Thoracic aorta (tissue), 2 donors: ENCODE results near the gene THADA. TPM values are rescaled to one million over a fixed set of nuclear protein-coding genes. Genes with fewer than 3 reads are reported as not detected.

ENCODE experiments used
- ATAC-seq: fragments of 150-250 bp; one replicate; pipeline ENCODE4 v1.8.0; 2017; ENCODE audit warnings: low read depth; ENCODE audit not compliant: insufficient number of reproducible peaks, low FRiP score
- DNase-seq: peaks from one replicate; pipeline ENCODE4 v3.0.0-alpha.2; 2020; ENCODE audit warnings: low spot score
- H3K27ac ChIP-seq, 2 donors: fragments of 200-600 bp; sonication (generic); 1 replicate in 1 of 2; 2 replicates in 1 of 2; pipeline ENCODE4 v1.5.1; 2016; ENCODE audit warnings: mild to moderate bottlenecking in 2 of 2, moderate library complexity in 2 of 2
- H3K27me3 ChIP-seq: fragments of 200-600 bp; sonication (generic); replicated peaks from 2 replicates; pipeline ENCODE4 v1.6.0; 2016; ENCODE audit warnings: mild to moderate bottlenecking; ENCODE audit not compliant: insufficient read depth
- H3K36me3 ChIP-seq: fragments of 200-600 bp; sonication (generic); one replicate; pipeline ENCODE4 v1.5.1; 2016
- H3K4me1 ChIP-seq, 2 donors: fragments of 200-600 bp; sonication (generic); 1 replicate in 1 of 2; 2 replicates in 1 of 2; pipeline versions ENCODE4 v1.5.1 to v1.6.0; 2016; ENCODE audit warnings: low read depth in 2 of 2, mild to moderate bottlenecking in 1 of 2; ENCODE audit not compliant: control insufficient read depth in 1 of 2
- H3K4me3 ChIP-seq: fragments of 200-600 bp; sonication (generic); 2 replicates; pipeline ENCODE4 v1.5.1; 2016; ENCODE audit warnings: mild to moderate bottlenecking
- H3K9me3 ChIP-seq: fragments of 200-600 bp; sonication (generic); 2 replicates; pipeline ENCODE4 v1.5.1; 2016
- total RNA-seq, 2 donors: library from RNA; depleted of rRNA; stranded (reverse); fragments of >200 nt; gene quantifications; one replicate each; pipeline versions ENCODE4 v1.1.0 to v1.2.3, GENCODE V29; 2016
- TF ChIP-seq, protein P1 (sequence below): fragments of 200-600 bp; sonication (generic); IDR thresholded peaks from one replicate; pipeline ENCODE4 v1.5.1; 2019; ENCODE audit warnings: antibody characterized with exemption

Gene THADA
- total RNA-seq, 2 donors from 2014 or later = 33.3 to 46.6 TPM

DNA sequence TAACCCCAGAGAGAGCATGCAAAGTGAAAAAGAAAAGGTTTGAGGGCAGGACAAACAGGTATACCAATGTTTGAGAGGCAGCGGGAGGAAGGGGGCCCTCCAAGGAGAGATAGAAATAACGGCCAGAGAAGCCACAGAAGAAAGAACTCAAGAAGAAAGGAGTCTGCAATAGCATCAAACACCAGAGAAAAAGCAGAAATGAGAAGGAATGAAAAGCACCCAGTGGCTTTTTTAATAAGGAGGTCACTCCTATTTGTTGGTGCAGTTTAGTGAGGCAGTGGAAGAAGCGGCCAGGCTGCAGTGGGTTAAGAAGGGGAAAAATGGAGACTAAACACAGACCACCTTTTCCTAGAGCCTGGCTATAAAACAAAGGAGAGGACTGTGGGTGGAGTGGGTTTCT is 177.2 kb downstream of the THADA start:
- Histone ChIP-seq H3K4me3 (no peak overlapping the region), H3K9me3 (no peaks in the 10 kb centered on the region), H3K36me3 (no peaks in the 10 kb centered on the region), H3K4me1 (peaks cover 39 to 73% of the 10 kb centered on the region in 2 donors), H3K27ac (peak overlapping the region in 1 of 2 donors; percentile 42), H3K27me3 (no peaks in the 10 kb centered on the region)
- DNase-seq = no peak
- no peak for ATAC-seq
- TF ChIP-seq, protein P1, sequence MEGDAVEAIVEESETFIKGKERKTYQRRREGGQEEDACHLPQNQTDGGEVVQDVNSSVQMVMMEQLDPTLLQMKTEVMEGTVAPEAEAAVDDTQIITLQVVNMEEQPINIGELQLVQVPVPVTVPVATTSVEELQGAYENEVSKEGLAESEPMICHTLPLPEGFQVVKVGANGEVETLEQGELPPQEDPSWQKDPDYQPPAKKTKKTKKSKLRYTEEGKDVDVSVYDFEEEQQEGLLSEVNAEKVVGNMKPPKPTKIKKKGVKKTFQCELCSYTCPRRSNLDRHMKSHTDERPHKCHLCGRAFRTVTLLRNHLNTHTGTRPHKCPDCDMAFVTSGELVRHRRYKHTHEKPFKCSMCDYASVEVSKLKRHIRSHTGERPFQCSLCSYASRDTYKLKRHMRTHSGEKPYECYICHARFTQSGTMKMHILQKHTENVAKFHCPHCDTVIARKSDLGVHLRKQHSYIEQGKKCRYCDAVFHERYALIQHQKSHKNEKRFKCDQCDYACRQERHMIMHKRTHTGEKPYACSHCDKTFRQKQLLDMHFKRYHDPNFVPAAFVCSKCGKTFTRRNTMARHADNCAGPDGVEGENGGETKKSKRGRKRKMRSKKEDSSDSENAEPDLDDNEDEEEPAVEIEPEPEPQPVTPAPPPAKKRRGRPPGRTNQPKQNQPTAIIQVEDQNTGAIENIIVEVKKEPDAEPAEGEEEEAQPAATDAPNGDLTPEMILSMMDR = no peak

DNA sequence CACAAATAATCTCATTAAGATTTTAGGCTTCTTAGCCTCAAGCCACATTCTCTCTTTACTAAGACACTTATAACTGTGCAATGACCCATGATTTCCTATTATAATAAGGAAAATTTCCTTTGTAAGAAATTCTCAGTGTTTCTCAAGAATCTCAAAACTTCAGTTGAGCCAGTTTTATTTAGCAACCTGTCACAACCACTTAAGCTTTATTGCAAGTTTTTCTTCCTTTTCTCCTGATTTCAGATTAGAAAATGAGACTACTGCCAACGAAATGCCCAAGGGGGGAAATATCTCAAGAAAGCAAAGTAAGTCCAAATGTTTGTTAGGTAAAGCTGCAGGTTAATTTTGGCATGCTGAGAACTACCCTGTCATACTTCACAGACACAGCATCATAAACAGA is 178.5 kb downstream of the THADA start:
- H3K9me3 ChIP-seq = no peaks in the 10 kb centered on the region
- peak overlapping the region in 1 of 2 donors; percentile 8 for H3K27ac ChIP-seq
- peaks cover 47 to 87% of the 10 kb centered on the region in 2 donors for H3K4me1 ChIP-seq
- TF ChIP-seq, protein P1 = no peak
- H3K4me3 ChIP-seq = no peak overlapping the region
- H3K27me3 ChIP-seq = no peaks in the 10 kb centered on the region
- ATAC-seq (no peak), DNase-seq (no peak)
- no peaks in the 10 kb centered on the region for H3K36me3 ChIP-seq

DNA sequence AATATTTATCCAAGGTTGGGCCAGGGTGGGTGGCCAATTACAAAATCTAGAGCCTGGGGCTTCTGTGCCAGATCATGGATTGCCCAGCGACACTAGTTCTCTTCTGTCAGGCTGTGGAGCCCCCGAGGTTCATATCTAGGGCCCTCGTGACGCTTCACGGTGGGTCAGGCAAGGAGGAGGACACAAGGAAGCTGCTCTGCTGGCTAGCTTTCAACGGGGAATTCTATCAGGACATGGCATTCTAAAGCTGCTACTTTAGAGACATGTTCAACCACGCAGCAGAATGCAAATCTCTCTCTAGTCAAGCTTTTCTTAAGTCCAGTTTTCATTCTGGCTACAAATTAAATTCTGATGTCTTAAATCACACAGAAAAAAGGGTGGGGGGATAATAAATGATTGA is 180.2 kb downstream of the THADA start:
- peak overlapping the region; percentile 41 to 69 for H3K27ac ChIP-seq
- H3K4me3 ChIP-seq = no peak overlapping the region
- ATAC-seq (no peak), DNase-seq (no peak)
- H3K4me1 ChIP-seq = peaks cover 51 to 97% of the 10 kb centered on the region in 2 donors
- no peaks in the 10 kb centered on the region for H3K36me3 ChIP-seq
- TF ChIP-seq, protein P1 = no peak
- H3K27me3 ChIP-seq = no peaks in the 10 kb centered on the region
- H3K9me3 ChIP-seq = no peaks in the 10 kb centered on the region

DNA sequence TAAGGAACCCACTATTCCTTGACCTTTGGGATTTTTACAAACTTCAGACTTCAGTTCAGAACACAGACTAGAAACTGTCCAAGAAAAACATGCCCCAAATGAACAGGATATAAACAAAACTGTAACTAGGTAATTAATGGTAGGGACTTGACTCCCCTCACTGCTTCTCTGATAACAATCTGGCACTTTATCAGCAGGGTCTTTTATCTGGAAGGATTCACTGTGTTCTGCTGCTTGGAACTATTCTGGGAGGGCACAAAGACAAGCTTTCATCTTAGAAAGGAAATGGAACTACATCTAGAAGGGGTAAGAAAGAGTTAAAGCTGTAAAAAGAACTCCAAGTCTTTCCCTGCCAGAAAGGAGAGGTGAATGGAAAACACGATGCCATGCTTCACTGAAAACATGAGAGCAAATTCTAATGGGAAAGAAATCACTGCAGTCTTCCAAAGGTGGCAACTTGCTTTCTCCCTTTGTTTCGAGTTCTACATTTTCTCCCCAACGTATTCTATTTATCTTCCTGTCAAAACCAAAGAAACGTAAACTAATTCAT is 181.2 kb downstream of the THADA start:
- Histone ChIP-seq H3K27ac (peak overlapping the region; percentile 41 to 69), H3K4me3 (peak overlapping the region; percentile 10), H3K27me3 (no peaks in the 10 kb centered on the region), H3K36me3 (no peaks in the 10 kb centered on the region), H3K9me3 (no peaks in the 10 kb centered on the region), H3K4me1 (peaks cover 46 to 88% of the 10 kb centered on the region in 2 donors)
- TF ChIP-seq, protein P1 = no peak
- ATAC-seq (no peak), DNase-seq (no peak)

DNA sequence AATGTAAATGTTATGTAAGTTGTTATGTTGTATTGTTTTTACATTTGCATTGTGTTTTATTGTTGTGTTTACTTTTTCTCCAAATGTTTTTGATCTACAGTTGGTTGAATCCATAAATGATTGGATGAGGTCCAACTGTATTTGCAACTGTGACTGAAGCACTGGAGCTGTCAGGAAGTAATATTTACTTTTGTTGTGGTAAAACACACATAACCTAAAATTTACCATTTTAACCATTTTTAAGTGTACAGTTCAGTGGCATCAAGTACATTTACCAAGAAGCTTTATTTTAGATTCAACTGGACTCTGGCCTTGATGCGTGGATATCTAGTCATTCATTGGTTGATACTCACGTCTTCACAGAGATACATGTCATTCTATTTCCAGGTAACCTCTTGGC is 181.8 kb downstream of the THADA start:
- no peaks in the 10 kb centered on the region for H3K27me3 ChIP-seq
- no peak for DNase-seq
- TF ChIP-seq, protein P1 = no peak
- ATAC-seq = no peak
- H3K27ac ChIP-seq = peak overlapping the region; percentile 41 to 69
- peaks cover 43 to 89% of the 10 kb centered on the region in 2 donors for H3K4me1 ChIP-seq
- H3K4me3 ChIP-seq = no peak overlapping the region
- H3K36me3 ChIP-seq = no peaks in the 10 kb centered on the region
- no peaks in the 10 kb centered on the region for H3K9me3 ChIP-seq
